DOHH2 (cell line): ENCODE results near the gene SPDYE6.

Source experiments
- EZH2phosphoT487 ChIP-seq: fragments of 200-600 bp; sonication (generic); IDR thresholded peaks from 2 replicates; pipeline ENCODE4 v1.6.1; 2017; ENCODE audit warnings: borderline replicate concordance, mild to moderate bottlenecking, antibody characterized with exemption, low read length, moderate library complexity, mixed read lengths
- TF ChIP-seq, protein P1 (sequence below): fragments of 200-600 bp; sonication (generic); IDR thresholded peaks from one replicate; pipeline ENCODE4 v1.5.1; 2014; ENCODE audit warnings: antibody characterized with exemption, mild to moderate bottlenecking, low read depth, low read length; ENCODE audit not compliant: poor library complexity, severe bottlenecking

DNA sequence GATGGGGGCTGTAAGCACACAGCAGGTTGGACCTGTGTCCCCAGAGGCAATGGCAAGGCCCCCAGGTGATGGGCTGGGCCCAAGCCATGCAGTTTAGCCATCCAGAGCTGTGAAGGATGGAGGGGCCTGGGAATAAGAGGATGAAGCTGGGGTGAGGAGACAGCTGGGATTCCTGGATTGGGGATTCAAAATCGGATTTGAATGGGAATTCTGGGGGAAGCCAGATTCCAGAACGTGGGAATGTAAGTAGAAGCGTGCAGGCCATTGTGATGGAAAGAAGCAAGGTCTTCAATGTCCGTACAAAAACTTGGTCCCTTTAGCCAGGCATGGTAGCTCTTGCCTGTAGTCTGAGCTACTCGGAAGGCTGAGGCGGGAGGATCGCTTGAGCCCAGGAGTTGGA, 59.7 kb downstream of the SPDYE6 start:
- TF ChIP-seq, protein P1, sequence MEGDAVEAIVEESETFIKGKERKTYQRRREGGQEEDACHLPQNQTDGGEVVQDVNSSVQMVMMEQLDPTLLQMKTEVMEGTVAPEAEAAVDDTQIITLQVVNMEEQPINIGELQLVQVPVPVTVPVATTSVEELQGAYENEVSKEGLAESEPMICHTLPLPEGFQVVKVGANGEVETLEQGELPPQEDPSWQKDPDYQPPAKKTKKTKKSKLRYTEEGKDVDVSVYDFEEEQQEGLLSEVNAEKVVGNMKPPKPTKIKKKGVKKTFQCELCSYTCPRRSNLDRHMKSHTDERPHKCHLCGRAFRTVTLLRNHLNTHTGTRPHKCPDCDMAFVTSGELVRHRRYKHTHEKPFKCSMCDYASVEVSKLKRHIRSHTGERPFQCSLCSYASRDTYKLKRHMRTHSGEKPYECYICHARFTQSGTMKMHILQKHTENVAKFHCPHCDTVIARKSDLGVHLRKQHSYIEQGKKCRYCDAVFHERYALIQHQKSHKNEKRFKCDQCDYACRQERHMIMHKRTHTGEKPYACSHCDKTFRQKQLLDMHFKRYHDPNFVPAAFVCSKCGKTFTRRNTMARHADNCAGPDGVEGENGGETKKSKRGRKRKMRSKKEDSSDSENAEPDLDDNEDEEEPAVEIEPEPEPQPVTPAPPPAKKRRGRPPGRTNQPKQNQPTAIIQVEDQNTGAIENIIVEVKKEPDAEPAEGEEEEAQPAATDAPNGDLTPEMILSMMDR: no peak
- no peak for TF ChIP-seq EZH2phosphoT487
